ENCODE data around the gene SLC4A3. TPM values are rescaled to one million over a fixed set of nuclear protein-coding genes. Genes with fewer than 3 reads are reported as not detected.
"Not testable (repeated sequence)": the region's sequence is repeated elsewhere in the genome, so short reads cannot be mapped to it uniquely, and the experiment has no call there.

SLC4A3 gene
- total RNA-seq, 1 experiment from 2014 or later, result 11.6 TPM

DNA sequence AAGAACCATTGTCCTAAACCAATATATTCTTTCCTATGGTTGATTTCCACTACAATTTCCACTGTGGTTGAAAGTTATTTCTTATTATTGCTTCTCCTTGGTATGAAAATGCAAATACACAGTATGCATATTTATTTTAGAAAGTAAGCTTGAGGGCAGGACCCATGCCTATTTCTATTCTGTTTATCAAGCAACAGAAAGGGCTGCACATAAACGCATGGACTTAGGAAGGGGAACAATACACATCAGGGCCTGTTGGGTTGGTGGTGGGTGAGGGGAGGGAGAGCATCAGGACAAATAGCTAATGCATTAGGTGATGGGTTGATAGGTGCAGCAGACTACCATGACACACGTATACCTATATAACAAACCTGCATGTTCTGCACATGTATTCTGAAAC is 20.7 kb downstream of the SLC4A3 start:
- ChIA-PET CTCF (no interaction called here), POLR2A (ENCODE audit: unreplicated experiment) (no interaction called here)
- no peak overlapping the region for H3K4me3 ChIP-seq (ENCODE audit: low read length)
- no peak overlapping the region for H2AFZ ChIP-seq (ENCODE audit: low read length)
- H3K4me2 ChIP-seq (ENCODE audit: low read length), result no peak overlapping the region
- BruUV-seq (replicated peaks), result no TSS peak
- H3K9me2 ChIP-seq (replicated peaks; ENCODE audit: low read length), result no peaks in the 10 kb centered on the region
- no peak for ATAC-seq
- no peaks in the 10 kb centered on the region for H3F3A ChIP-seq (ENCODE audit: low read length, unreplicated experiment)
- peaks cover 21% of the 10 kb centered on the region for H3K4me1 ChIP-seq (ENCODE audit: insufficient read depth, low read length)
- DNase-seq, result no peak
- H3K27ac ChIP-seq (ENCODE audit: low read length), result no peak overlapping the region
- TF ChIP-seq EZH2phosphoT487 (IDR thresholded peaks at IDR 0.05; ENCODE audit: borderline replicate concordance, low read length) (no peak), EZH2 (IDR thresholded peaks at IDR 0.05; ENCODE audit: low read length, unreplicated experiment) (no peak)
- TF ChIP-seq, protein P1, sequence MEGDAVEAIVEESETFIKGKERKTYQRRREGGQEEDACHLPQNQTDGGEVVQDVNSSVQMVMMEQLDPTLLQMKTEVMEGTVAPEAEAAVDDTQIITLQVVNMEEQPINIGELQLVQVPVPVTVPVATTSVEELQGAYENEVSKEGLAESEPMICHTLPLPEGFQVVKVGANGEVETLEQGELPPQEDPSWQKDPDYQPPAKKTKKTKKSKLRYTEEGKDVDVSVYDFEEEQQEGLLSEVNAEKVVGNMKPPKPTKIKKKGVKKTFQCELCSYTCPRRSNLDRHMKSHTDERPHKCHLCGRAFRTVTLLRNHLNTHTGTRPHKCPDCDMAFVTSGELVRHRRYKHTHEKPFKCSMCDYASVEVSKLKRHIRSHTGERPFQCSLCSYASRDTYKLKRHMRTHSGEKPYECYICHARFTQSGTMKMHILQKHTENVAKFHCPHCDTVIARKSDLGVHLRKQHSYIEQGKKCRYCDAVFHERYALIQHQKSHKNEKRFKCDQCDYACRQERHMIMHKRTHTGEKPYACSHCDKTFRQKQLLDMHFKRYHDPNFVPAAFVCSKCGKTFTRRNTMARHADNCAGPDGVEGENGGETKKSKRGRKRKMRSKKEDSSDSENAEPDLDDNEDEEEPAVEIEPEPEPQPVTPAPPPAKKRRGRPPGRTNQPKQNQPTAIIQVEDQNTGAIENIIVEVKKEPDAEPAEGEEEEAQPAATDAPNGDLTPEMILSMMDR (conservative IDR thresholded peaks at IDR 0.05; ENCODE audit: low read depth, low read length), result no peak
- H3K79me2 ChIP-seq (ENCODE audit: low read length), result no peaks in the 10 kb centered on the region
- H3K27me3 ChIP-seq (ENCODE audit: low read length), result no peaks in the 10 kb centered on the region
- no peak overlapping the region for H3K9ac ChIP-seq (ENCODE audit: low read length)
- no peaks in the 10 kb centered on the region for H4K20me1 ChIP-seq (ENCODE audit: low read length)
- H3K9me3 ChIP-seq (ENCODE audit: low read length), result no peaks in the 10 kb centered on the region
- H3K36me3 ChIP-seq (ENCODE audit: low read depth, low read length), result no peaks in the 10 kb centered on the region
- intact Hi-C loops (cut with micrococcal nuclease), result no loop called here

DNA sequence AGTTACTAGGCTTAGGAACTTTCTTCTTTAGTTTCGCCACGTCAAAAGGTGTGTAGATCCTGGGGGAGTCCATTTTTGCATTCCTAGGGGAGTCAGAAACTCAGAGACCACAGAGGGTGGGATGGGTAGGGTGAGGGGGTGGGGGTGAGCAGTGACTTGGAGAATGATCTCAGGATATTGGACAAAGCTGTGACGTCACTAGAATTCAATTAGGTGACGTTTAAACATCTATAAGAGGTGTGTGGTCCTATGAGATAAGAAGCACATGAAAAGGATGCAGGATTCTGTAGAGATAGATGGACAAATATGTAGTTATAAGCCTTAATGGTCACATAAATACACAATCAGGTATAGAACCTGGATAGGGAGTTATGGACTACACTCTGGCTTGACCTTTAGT is 21.5 kb downstream of the SLC4A3 start:
- no peak overlapping the region for H3K27ac ChIP-seq (ENCODE audit: low read length)
- no TSS peak for BruUV-seq (replicated peaks)
- intact Hi-C loops (cut with micrococcal nuclease), result no loop called here
- no peak for TF ChIP-seq EZH2 (IDR thresholded peaks at IDR 0.05; ENCODE audit: low read length, unreplicated experiment)
- no peak for TF ChIP-seq EZH2phosphoT487 (IDR thresholded peaks at IDR 0.05; ENCODE audit: borderline replicate concordance, low read length)
- TF ChIP-seq, protein P1 (conservative IDR thresholded peaks at IDR 0.05; ENCODE audit: low read depth, low read length), result no peak
- H3K9me3 ChIP-seq (ENCODE audit: low read length), result no peaks in the 10 kb centered on the region
- H3F3A ChIP-seq (ENCODE audit: low read length, unreplicated experiment), result no peaks in the 10 kb centered on the region
- no peak overlapping the region for H3K4me3 ChIP-seq (ENCODE audit: low read length)
- no peaks in the 10 kb centered on the region for H3K9me2 ChIP-seq (replicated peaks; ENCODE audit: low read length)
- peaks cover 20% of the 10 kb centered on the region for H3K4me1 ChIP-seq (ENCODE audit: insufficient read depth, low read length)
- DNase-seq, result no peak
- no peak overlapping the region for H3K4me2 ChIP-seq (ENCODE audit: low read length)
- no peaks in the 10 kb centered on the region for H3K27me3 ChIP-seq (ENCODE audit: low read length)
- no peak for ATAC-seq
- H4K20me1 ChIP-seq (ENCODE audit: low read length), result no peaks in the 10 kb centered on the region
- ChIA-PET CTCF (no interaction called here), POLR2A (ENCODE audit: unreplicated experiment) (no interaction called here)
- no peaks in the 10 kb centered on the region for H3K36me3 ChIP-seq (ENCODE audit: low read depth, low read length)
- H3K79me2 ChIP-seq (ENCODE audit: low read length), result no peaks in the 10 kb centered on the region
- H2AFZ ChIP-seq (ENCODE audit: low read length), result no peak overlapping the region
- H3K9ac ChIP-seq (ENCODE audit: low read length), result no peak overlapping the region

DNA sequence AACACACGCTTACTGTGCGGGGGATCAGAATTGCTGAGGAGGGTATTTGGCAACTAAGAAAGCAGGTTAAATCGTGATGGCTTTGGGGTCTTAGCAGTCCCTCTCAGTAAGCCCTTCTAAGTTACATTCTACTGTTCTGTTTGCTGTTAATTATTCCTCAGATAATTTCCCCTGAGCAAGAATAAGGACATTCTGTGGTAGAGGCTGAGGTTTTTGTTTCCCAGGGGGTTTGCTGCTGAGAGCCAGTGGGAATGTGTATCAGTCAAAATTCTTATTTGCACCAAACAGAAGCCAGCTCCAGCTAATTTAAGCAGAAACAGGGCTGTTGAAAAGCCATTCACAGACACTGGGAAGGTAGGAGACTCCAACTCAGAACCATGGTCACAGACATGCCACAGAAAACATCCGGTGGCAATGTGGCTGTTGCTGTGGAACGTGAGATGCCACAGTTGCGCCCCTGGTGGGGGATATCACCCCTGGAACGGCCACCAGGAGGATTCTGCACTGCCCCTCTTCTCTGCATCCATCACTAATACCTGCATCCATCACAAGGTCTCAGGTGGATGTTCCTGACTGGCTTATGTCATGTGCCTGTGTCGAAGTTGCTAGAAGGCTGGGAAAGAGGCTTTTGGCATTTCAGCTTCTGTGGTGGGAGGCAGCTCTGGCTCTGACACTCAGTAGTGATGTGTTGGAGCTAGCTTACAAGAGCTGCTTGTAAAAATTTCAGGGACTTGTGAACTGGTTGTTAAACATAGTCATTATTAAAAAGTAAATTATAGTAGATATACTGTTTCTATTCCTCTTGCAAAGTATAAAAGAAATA is 23.2 kb downstream of the SLC4A3 start:
- peaks cover 10% of the 10 kb centered on the region for H3K4me1 ChIP-seq (ENCODE audit: insufficient read depth, low read length)
- H2AFZ ChIP-seq (ENCODE audit: low read length), result no peak overlapping the region
- H3K27ac ChIP-seq (ENCODE audit: low read length), result no peak overlapping the region
- no peaks in the 10 kb centered on the region for H4K20me1 ChIP-seq (ENCODE audit: low read length)
- H3F3A ChIP-seq (ENCODE audit: low read length, unreplicated experiment), result peaks cover 2% of the 10 kb centered on the region
- BruUV-seq (replicated peaks), result no TSS peak
- H3K9me3 ChIP-seq (ENCODE audit: low read length), result no peaks in the 10 kb centered on the region
- no peaks in the 10 kb centered on the region for H3K9me2 ChIP-seq (replicated peaks; ENCODE audit: low read length)
- CTCF ChIA-PET, result no interaction called here
- H3K4me2 ChIP-seq (ENCODE audit: low read length), result no peak overlapping the region
- H3K36me3 ChIP-seq (ENCODE audit: low read depth, low read length), result no peaks in the 10 kb centered on the region
- DNase-seq (no peak), ATAC-seq (no peak)
- H3K27me3 ChIP-seq (ENCODE audit: low read length), result no peaks in the 10 kb centered on the region
- H3K9ac ChIP-seq (ENCODE audit: low read length), result no peak overlapping the region
- H3K4me3 ChIP-seq (ENCODE audit: low read length), result no peak overlapping the region
- intact Hi-C loops (cut with micrococcal nuclease), result no loop called here
- POLR2A ChIA-PET (ENCODE audit: unreplicated experiment), result interaction anchor here (1.0 kb wide), 1 partner anchor 39 kb away, joined by 3 read pairs; no protein-coding TSS in a partner anchor
- no peaks in the 10 kb centered on the region for H3K79me2 ChIP-seq (ENCODE audit: low read length)
- TF ChIP-seq EZH2phosphoT487 (IDR thresholded peaks at IDR 0.05; ENCODE audit: borderline replicate concordance, low read length) (no peak), EZH2 (IDR thresholded peaks at IDR 0.05; ENCODE audit: low read length, unreplicated experiment) (no peak)
- TF ChIP-seq, protein P1 (conservative IDR thresholded peaks at IDR 0.05; ENCODE audit: low read depth, low read length), result no peak

DNA sequence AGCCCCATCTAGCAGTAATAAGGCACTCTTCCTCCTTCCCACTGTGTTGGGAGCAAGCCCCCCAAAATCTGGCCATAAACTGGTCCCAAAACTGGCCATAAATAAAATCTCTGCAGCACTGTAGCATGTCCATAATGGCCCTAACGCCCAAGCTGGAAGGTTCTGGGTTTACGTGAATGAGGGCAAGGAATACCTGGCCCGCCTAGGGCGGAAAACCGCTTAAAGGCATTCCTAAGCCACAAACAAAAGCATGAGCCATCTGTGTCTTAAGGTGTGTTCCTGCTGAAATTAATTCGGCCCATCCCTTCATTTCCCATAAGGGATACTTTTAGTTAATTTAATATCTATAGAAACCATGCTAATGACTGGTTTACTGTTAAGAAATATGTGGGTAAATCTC is 24.2 kb downstream of the SLC4A3 start:
- H3K27me3 ChIP-seq (ENCODE audit: low read length); H3K9me2 ChIP-seq (replicated peaks; ENCODE audit: low read length); CTCF ChIA-PET; BruUV-seq (replicated peaks); H2AFZ ChIP-seq (ENCODE audit: low read length); H3K36me3 ChIP-seq (ENCODE audit: low read depth, low read length); H3K4me3 ChIP-seq (ENCODE audit: low read length); H3F3A ChIP-seq (ENCODE audit: low read length, unreplicated experiment); ATAC-seq; H3K9ac ChIP-seq (ENCODE audit: low read length); intact Hi-C loops (cut with micrococcal nuclease); H4K20me1 ChIP-seq (ENCODE audit: low read length); H3K9me3 ChIP-seq (ENCODE audit: low read length); DNase-seq; H3K27ac ChIP-seq (ENCODE audit: low read length); POLR2A ChIA-PET (ENCODE audit: unreplicated experiment); H3K4me2 ChIP-seq (ENCODE audit: low read length); H3K79me2 ChIP-seq (ENCODE audit: low read length): not testable (repeated sequence)
- peaks cover 11% of the 10 kb centered on the region for H3K4me1 ChIP-seq (ENCODE audit: insufficient read depth, low read length)
